NCI-H524 (cell line): ENCODE measurements around the gene MAMLD1.

ENCODE experiments used
- DNase-seq, 2 experiments: peaks; one replicate each; lab custom pipeline; 2025; lab: John Stamatoyannopoulos, UW

Gene MAMLD1

DNA sequence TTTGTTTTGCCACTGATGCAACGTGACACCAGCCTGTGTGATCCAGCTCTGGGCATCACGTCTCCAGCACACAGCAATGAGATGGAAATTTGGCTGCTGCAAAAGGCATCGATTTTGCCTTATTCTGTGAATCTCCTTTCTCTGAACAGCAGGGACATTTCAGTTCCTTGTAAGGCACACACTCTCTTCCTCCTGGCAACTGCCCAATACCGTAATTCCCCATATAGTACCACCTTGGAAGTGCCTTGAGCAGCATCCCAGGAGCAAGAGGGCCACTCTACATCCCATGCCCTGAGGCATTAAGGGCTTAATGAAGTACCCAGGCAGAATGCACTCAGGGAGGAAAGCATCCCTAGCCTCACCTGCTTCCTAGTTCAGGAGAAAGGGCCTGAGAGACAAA, 10.5 kb upstream of the MAMLD1 start:
- peak in 1 of 2 experiments; percentile 67 for DNase-seq

- no peak for DNase-seq
These were observed 7.2 kb upstream of the MAMLD1 start for GRCh38 chrX:150355913-150356312.

GRCh38 chrX:150357790-150358189, 5.3 kb upstream of the MAMLD1 start:
- no peak for DNase-seq

- DNase-seq, result peak in 1 of 2 experiments; percentile 42
These were observed 4.5 kb upstream of the MAMLD1 start for GRCh38 chrX:150358651-150359050.

DNA sequence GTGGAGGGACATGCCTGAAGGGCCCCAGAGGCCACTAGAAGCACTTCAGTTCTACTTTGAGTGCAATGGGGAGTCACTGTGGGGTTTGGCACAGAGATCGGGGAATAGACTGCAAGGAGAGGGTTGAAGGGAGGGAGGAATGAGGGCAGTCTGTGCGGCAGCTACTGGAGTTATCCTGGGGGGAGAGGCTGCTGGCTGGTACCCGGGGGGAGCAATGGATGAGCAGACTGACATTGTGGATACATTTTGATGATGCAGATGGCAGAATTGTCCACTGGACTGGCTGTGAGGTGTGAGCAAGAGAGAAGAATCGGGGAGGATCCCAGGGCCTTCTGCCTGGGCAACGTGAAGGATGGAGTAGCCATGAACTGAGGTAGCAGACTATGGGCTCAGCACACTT, 2.8 kb upstream of the MAMLD1 start:
- no peak for DNase-seq

GRCh38 chrX:150361070-150361776, 1.9 kb upstream of the MAMLD1 start:
- peak in 1 of 2 experiments; percentile 54 for DNase-seq

- DNase-seq, result peak in 1 of 2 experiments; percentile 40
These were observed 1.3 kb upstream of the MAMLD1 start for GRCh38 chrX:150361777-150362351.

- DNase-seq, result peak; percentile 6 to 55
These were observed 637 bp downstream of the MAMLD1 start for GRCh38 chrX:150363561-150364346.

DNA sequence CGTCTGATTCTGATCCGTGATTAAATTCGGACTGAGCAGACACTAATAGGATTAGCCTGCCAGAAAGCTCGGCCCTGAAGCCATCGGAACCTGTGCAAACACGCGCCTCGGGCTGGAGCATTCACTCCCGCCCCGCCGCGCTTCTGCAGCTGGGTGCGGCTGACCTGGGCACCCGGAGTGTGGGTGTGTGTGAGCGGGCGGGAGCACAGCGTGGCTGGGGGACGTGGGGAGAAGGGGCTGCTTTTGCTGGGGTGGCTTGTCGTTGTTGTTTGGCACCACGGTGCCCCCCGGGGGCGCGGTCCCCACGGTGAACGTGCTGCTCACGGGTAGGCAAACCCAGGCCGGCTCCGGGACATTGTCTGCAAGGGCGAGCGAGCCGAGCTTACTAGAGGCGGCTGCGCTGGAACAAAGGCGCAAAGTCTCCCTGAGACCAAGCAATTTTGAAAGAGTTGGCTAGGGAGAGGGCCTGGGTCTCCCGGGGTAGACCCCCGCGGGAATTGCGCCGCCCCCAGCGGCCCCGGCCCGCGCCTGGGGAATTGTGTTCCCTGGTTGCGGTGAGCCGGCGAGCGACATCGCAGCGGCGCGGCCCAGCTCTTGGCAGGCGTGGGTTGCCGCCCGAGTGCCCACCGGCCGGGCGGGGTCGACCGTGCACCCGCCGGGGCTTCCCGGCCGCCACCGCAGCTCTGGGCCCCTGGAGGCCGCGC, 1.4 kb downstream of the MAMLD1 start:
- peak; percentile 15 to 59 for DNase-seq

- peak; percentile 47 to 85 for DNase-seq
These were observed 2.2 kb downstream of the MAMLD1 start for GRCh38 chrX:150365051-150365989.

DNA sequence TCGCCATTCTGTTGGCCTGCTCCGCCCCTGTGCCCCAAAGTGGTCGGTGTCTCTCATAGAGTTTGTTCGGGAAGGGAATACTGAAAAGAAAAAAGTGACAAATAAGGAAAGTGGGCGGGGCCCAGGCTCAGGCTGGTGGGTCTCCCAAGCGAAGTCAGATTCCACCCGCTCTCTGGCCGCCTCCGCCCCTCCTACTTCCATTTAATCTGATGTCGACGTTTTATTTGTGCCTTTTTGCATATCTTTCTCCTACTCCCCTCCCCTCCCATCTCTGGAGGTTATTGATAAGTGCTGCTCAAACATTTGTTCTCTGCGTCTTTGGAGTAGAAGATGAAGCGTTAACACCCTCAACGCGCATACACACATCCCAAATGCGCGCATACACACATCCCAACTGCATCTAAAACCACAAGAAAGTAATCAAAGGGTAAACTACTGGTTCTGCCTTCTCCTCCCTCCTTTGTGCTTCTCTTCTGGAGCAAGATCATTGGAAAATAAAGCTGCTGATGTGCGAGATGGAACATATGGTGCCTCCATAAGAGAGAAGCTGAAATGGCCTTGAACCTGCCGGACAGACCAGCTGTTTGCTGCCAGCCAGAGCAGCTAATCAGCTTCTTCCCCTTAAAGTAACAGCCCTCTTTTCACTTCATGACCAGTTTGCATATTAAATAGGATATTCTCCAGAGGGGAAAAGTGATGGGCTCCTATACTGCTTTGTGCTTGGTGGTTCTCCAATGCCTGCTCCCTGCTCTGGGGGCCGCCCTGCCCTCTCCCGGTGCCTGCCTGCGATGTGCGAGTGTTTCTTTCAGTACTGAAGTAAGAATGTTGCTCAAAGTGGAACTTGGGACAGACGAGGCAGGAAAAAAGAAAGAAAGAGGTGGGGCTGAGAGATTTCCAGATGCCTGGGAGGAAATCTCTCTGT, 3.1 kb downstream of the MAMLD1 start:
- DNase-seq, result peak; percentile 80 to 93

GRCh38 chrX:150366951-150367545, 3.9 kb downstream of the MAMLD1 start:
- DNase-seq, result peak; percentile 25 to 41

- no peak for DNase-seq
These were observed 7.6 kb downstream of the MAMLD1 start for GRCh38 chrX:150370589-150371312.

GRCh38 chrX:150371877-150372276, 8.8 kb downstream of the MAMLD1 start:
- no peak for DNase-seq

GRCh38 chrX:150372280-150372679, 9.2 kb downstream of the MAMLD1 start:
- DNase-seq, result no peak

- DNase-seq, result no peak
These were observed 9.6 kb downstream of the MAMLD1 start for GRCh38 chrX:150372756-150373155.

- no peak for DNase-seq
These were observed 12.2 kb downstream of the MAMLD1 start for GRCh38 chrX:150375243-150375770.

- no peak for DNase-seq
These were observed 13.9 kb downstream of the MAMLD1 start for GRCh38 chrX:150377005-150377404.

- no peak for DNase-seq
These were observed 41.9 kb downstream of the MAMLD1 start for GRCh38 chrX:150405006-150405405.
